ENCODE measurements around the gene PRKG1.
"Not testable (repeated sequence)": the region's sequence is repeated elsewhere in the genome, so short reads cannot be mapped to it uniquely, and the experiment has no call there.

PRKG1 gene

DNA sequence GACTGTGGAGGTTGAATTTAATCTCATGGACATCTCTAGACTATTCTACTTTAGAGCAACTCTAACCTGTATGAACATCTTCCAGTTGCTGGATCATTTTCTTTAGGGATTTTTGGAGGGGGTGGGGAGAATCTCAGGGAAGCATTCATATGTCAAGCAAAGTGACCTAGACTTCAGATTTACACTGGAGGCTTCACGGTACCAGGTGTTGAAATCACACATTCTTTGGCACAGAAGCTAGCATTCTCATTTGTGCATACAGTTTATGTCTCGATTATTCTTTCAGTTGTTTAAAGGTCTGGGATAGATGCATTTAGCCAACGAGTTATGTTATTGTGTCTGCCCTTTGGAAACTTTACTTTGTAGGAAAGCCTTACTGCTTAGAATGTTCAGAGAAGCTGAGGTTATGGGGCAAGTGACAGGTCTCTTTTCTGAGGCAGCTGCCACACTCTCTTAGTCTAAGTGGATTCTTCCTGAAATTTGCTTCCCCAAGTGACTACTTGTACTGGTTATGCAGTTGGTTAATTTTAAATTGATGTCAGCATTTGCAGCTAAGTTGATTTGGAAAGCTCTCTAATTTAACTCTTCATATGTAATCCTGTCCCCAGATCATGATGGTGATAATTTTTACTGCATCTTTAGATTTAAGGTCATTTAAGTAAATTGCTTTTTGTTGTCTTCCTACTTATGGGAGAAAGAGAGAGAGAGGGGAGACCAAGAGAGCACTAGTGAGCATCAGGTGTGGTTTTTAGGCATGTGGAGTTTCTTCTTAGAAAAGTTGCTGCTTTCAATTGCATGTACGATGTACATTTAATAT is 153.8 kb downstream of the PRKG1 start:
- DNase-seq (ENCODE audit: low read depth), result no peak

DNA sequence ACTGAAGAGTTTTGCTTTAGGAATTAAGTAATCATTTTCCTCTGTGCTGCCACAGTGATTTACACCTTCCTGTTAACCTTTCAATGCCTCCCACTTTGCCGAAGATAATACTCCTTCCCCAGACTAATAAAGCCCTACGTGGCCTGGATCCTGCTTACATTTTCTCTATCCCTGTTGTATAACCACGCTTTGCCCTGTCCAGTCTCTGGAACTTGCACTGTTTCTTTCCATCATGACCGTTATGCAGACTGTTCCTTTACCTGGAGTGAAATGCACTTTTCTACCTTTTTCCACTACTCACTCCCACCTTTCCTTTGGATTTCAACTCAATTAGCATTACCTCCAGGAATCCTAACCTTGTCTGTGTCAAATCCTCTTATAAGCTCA is 154.4 kb downstream of the PRKG1 start:
- no peak for DNase-seq (ENCODE audit: low read depth)

DNA sequence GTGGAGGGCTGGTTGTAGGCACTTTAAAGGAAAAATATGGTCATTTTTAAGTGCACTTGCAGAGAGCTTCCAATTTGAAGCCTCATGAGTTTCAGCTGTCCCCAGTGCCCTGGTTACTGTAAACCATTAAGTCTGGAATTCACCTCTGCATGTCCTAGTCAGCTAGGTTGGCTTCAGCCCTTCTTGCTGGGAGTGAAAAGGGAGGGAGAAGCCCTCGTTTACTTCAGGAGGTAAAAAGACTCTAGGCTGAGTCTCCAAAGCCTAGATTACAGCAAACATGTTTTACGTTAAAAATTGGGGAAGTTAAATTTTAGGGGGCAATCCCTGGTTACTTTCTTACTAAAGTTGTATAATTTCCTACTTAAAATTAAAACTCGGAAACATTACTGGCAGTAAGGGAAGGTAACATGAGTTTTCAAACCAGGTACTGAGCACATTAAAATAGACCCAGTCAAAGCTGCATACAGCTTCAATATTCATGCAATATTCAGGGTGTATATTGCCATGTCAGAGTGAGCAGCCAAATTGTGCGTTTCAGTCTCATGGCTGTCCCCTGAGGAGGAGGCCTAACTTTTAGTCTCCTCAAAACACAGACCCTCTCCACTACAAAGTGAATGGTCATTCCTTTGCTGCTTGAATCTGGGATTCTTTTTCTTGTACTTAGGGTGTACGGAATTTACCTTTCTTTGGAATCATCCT is 156.7 kb downstream of the PRKG1 start:
- no peak for DNase-seq (ENCODE audit: low read depth)

DNA sequence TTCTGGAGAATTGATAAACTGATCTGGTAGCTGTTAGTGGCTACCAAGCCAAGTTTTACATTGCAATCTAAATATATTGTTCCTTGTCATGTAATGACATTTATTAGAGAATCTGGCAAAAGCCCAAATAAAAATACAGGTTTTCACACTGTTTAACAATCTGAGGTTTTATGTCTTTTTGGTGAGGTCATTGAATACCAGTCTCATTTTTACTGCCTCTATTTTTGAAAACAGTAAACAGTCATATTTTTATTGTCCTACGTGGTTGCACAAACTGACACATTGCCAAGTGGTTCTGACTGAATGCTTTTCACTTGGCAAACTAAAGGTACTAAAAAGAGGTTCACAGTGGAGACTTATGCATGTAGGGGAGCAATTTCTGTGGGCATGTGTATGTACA is 157.5 kb downstream of the PRKG1 start:
- peak; percentile 80 for DNase-seq (ENCODE audit: low read depth)

DNA sequence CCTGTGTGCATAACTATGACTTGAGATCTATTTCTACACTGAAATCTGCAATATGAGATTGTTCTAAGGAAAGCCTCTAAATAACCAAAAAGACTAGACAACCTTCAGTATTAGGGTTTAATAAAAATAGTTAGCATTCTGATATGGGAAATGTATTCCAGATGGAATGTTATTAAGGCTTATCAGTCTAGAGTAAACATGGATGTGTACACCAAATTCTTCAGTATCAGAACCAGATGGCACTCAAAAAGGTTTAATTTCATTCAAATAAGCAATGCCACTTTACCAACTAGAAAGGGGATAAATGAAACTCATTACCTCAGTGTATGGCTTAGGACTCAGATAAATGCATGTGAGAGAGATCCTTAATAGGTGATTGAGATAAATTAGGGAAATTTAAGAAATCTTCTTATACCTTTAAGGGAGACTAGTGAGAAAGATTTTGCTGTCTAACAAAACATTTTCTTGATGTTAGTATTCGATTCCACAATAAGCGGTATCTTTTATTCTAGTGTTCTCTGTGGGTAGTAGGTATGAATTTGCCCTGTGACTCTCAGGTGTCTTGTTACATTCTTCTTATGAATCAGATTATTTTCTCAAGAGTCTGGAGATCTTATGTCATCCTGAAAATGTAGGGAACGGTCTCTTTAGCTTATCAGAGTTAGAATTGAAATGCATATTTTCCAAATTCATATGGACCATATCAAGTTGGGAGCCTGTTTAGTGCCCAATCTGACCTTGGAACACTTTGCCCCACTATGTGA is 159.2 kb downstream of the PRKG1 start:
- DNase-seq (ENCODE audit: low read depth), result no peak

DNA sequence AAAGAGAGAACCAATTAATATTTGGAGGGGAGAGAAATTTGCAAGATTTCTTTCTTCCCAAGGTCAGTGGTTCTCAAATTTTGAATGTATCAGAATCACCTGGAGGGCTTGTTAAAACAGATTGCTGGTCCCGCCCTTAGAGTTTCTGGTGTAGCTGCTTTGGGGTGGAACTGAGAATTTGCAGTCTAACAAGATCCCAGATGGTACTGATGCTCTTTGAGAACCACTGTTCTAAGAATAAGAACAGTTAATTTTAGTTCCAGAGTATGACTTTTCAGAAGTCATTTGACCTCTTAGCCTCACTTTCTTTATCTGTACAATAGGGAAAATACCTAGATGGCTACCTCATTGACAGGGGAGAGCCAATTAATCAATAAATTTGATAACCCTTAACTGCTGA is 161.6 kb downstream of the PRKG1 start:
- no peak for DNase-seq (ENCODE audit: low read depth)

DNA sequence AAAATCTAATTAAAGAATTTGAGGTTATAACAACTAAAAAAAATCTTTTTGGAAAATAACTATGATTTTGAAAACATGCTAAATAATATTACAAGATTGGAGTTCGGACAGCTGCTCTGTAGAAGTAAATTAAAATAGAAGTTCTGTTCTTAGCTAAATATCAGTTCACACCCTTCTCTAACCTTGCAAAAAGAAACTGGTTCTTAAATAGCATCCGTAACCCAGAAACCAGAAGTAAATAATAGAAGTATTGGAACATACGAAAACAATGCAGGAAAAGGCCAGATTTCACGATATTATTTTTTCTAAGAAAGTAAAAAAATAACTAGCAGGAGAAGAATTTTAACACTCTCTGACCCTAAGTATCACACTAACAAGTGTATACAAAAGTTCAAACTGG is 164.7 kb downstream of the PRKG1 start:
- DNase-seq (ENCODE audit: low read depth), result no peak

DNA sequence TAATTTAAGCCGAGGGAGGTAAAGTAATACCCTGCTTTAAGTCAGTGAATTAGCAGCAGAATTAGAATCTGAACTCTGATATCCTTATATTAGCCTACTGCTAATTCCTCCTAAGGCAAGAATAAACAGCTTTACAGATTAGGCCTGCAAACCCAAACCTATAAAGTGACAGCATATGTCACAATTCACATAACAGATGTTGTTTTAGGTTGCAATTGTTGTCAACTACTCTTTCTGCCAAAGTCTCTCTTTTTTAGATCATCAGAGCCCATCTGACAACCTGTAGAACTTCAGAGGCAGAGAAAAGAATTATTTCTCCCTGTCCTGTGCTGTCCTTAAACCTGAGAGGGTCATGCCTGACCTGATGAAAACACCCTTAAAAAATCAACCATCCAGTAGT is 167.2 kb downstream of the PRKG1 start:
- DNase-seq (ENCODE audit: low read depth), result no peak

DNA sequence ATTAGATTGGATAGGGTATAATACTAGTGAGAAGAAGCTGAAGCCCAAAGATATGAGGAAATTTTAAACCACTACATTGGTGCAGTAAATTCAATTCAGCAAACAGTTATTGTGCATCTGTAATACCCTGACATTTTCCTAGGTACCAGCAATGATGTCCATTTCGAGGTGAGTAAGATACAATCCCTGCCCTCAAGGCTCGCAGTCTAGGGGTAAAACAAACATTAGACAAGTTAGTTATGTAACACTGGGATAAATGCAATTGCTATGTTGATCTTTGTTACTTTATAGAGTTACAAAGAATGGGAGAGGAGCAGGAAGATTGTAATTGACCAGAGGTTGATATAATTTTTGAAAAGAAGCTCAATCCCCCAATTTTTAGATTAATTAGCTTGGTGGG is 168.1 kb downstream of the PRKG1 start:
- no peak for DNase-seq (ENCODE audit: low read depth)

DNA sequence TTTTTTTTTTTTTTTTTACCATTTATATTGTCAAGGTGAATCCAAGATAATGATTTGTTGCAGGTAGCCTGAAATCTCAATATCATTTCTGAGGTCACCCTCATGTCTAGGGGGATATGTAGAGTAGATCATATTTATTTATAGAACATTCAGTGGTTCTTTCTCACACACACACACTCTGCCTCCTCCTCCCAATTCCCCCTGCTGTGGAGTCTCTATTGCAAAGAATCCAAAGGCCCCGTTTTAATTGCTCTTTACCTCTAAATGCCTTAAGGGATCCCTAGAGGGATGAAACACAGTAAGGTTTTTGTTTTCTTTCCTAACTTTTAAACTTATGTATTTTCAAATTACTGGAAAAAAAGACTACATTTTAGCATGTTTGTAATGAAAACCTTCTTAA is 170.0 kb downstream of the PRKG1 start:
- DNase-seq (ENCODE audit: low read depth), result no peak

DNA sequence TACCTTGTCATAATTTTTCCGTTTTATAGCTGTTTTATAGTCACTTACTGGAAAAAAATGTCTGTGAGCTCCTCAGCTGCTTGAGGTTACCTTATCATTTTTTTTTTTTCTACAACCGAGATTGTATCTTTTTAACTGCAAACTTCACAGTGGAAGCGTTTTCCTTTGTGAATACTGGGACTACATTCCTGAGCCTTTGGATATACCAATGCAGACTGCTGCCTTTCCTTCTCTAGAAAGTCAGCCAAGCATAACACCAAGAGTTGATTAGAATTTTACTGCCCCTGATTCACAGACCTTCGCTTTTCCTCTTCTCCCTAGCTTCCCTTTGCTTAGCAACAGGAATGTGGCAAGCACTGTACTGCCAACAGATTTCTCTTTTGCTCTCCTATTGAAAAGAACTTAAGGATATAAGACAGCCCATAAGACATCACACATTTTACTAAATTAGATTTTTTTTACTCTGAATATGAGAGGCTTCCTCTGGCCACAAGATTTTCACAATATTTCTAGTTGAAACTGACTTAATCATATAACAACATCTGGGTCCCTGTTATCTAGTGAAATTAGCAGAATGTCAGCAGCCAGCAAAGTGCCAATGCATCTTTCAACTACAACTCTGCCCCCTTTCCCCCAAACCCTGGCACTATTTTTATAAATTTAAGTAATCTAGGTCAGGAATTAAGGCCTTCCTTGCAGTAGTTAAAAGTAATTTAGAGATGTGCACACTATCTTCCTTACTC is 170.6 kb downstream of the PRKG1 start:
- DNase-seq (ENCODE audit: low read depth), result peak; percentile 72

DNA sequence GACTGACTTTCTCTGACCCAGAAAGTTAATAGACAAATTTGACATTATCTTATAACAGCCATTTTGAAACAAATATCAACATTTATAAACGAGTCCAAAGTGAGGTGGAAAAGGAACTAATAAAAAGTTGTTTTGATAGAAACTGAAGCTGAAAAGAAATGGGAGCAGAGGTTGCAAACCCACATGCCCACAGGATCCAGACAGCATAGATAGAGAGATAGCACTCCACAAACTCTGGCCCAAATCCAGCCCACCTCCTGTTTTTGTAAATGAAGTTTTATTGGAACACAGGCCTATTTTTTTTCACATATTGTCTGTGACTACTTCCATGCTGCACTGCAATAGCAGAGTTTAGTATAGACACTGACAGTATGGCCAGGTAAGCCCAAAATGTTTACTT is 171.9 kb downstream of the PRKG1 start:
- no peak for DNase-seq (ENCODE audit: low read depth)

DNA sequence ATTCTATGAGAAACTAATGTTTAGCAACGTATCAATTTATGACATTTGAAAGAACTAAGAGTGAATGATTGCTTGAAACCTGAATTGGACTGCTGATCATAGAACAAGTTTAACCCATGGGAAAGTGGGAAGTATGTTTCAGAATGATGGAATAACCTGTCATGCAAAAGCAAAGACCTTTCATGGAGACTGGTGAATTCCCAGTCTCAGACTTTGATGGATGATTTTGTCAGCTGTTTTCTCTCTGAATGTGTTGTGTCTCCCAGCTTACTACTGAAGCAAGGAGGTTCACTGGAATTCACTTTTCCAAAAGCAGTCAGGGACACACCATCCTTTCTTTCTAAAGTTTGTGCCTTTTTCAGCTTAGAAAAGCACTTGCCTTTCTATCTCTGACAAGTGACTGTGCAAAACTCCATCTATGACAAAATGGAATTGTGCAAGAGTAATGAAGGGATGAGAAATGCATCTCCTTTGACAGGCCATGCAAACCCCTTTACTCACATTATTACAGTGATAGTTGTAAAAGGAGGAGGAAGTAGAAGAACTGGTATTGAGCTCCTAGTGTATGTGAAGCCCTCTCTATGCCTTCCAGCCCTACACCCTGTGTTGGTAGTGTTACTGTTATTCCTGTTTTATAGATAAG is 176.1 kb downstream of the PRKG1 start:
- no peak for DNase-seq (ENCODE audit: low read depth)

DNA sequence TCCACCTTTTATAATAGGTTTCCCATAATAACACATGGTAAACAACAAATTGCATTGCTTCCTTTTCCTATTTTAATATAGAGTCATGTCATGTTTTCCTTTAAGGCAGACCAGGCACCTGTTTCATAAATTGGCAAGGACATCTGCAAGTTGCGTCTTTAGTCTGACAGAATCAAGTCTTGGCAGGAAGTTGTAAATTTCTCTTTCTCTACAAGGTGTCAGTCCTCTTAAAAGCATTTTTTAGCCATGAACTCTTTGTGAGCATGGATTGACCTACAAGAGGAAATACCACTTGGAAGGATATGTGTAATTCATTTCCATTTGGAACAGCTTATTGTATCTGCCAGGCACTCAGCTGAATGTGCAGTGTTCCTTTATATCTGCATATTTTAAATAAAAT is 176.8 kb downstream of the PRKG1 start:
- no peak for DNase-seq (ENCODE audit: low read depth)

DNA sequence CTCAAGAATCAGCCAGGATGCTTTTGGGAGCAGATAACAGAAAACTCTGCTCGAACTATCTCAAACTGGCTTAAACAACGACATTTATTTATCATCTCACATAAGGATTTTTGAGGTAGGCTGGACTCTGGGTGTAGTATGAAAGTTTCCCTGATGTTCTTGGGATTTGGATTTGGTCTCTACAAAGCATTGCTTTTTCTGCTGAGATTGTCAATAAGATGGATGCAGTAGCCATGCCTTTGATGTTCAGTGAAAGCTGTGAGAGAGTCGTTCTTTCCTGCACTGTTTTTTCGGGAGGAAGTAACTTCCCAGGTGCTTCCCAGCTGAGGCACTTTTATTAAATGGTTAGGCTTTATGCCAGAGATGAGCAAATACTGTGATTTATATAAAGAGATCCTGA is 181.1 kb downstream of the PRKG1 start:
- DNase-seq (ENCODE audit: low read depth), result no peak

DNA sequence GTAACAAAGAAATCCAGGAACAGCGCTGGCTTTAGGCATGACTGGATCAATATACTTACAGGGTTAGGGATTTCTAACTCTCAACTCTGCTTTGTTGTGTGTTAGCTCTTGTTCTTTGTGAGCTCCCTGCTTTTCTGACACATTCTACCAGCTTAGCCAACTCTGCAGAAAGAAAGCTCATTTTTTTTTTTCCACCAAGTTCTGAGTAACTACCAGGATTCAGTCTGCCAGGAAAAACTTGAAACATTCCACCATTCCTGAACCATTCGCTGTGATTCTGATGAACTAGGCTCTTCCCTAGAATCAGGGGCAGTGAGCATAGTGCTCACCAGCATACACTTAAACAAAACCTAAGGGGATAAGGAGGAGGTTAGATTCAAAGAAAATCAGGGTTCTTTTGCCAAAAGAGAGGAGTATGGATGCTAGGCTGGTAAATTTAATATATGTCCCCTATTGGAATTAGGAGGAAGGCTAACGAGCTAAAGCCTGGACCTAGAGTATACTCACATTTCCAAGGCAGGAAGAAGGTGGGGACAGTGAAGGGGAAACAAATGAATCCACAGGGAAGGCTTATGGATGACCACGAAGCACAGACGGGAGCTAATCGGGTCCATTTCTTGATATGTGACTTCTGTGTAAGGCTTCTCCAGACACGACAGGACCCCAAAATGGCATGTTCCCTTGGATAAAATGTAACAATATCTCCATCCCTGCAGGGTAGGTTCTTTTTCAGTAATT is 183.4 kb downstream of the PRKG1 start:
- peak; percentile 35 for DNase-seq (ENCODE audit: low read depth)

DNA sequence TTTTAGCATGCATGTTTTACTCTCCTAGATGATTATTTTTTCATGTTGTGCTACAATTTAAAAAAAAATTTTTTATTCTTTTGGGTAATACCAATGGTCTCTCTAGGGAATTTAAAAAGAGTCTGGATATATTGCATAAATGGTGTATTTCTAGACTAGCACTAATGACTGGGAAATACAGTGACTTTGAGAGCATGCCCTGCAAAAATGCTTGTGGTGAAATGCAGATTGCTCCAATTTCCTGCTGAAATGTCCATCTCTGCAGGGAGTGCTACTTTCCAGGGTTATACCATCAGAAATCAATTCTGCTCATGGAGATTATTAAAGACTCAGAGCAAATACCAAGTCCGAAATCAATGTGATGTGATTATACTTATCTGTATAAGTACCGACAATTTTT is 186.1 kb downstream of the PRKG1 start:
- no peak for DNase-seq (ENCODE audit: low read depth)

DNA sequence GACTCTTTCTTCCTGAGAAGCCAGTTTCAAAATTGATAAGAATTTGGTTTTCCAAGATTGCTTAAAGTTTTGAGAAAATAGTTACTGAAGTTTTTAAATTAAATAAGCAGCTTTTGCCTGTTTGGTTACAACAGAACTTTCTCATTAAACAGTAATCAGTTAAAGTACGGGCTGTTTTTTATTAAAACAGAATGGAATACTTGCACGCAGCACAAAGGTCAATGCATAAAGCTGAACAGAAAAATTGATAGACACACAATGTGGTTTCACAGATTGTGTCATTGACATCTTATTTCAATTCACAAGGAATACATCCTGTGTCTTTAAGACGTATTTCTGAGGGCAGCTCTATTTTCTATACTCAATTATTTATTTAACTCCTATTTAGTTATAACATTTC is 192.2 kb downstream of the PRKG1 start:
- no peak for DNase-seq (ENCODE audit: low read depth)

DNA sequence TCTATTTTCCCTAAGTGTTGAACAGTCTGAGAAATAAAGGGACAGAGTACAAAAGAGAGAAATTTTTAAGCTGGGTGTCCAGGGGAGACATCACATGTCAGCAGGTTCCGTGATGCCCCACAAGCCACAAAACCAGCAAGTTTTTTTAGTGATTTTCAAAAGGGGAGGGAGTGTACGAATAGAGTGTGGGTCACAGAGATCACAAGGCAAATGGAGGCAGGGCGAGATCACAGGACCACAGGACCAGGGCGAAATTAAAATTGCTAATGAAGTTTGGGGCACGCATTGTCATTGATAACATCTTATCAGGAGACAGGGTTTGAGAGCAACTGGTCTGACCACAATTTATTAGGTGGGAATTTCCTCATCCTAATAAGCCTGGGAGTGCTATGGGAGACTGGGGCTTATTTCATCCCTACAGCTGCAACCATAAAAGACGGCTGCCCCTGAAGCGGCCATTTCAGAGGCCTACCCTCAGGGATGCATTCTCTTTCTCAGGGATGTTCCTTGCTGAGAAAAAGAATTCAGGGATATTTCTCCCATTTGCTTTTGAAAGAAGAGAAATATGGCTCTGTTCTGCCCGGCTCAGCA is 193.8 kb downstream of the PRKG1 start:
- DNase-seq (ENCODE audit: low read depth), result not testable (repeated sequence)

DNA sequence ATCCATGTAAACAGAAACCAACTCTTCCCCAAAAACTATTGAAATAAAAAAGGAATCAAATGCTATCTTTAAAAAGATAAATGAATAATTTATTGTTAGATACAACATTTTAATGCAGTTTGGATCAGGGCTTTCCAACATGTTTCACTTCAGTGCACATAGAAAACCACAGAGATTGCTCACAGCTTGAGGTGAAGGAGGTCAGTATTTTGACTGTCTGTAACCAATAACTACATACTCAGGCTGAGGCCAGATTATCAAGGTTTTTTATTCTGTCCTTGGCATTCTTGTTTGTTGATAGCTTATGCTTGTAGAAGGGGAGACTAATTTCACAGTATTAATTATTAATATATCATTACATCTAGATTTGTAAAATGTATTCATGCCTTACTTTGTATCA is 195.5 kb downstream of the PRKG1 start:
- DNase-seq (ENCODE audit: low read depth), result no peak
